ENCODE results near the gene SCTR.
A peak's percentile ranks its signal among the peaks of the same experiment; 100 is the strongest.

Gene SCTR

DNA sequence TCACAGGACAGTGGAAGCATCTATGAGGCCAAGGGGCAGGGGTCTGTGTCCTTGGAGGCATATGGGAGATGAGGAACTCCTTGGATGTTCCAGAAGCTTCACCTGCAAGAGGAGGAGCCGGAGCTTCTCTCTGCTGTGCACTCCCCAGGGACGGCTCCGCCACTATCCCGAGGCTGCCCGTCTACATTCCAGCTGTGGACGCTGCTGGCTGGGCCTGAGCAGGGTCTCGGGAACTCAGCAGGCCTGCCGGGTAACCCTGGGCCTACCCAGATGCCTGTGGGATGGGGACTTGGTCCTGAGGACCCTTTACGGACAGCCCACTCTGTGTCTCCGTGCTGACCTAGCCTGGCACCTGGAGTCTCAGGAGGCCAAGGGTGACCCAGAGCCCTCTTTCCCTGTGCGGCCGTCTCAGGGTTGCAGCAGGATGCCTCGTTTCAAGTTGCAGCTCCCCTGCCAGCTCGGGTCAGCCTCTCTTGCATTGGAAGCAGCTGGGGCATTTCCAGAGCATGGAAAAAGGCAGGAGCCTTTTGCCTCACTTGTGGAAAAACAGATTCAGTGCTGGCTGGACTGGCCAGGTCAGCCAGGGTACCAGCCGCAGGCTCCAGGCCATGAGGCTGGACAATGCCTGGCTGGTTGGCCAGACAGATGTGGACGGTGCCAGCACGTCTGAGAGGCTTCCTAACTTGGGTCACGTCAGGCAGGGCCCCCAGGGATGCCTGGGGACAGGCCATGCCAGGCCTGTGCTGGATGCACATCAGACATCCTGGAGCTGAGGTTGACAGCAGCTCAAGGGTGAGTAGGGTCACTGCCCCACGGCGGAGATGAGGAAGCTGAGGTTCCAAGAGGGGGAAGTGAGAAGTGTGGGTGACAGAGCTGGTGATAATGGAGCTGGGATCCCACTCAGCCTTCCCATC lies 41.5 kb downstream of the SCTR start:
- DNase-seq: no peak
- no peak overlapping the region for H3K4me3 ChIP-seq (ENCODE audit: insufficient read depth, low read depth, low read length, poor library complexity, severe bottlenecking)
- H3K27ac ChIP-seq (ENCODE audit: insufficient read depth, low read length, poor library complexity, severe bottlenecking): no peak overlapping the region
- H3K36me3 ChIP-seq (ENCODE audit: control insufficient read depth, insufficient read depth, low read length): no peaks in the 10 kb centered on the region
- H3K27me3 ChIP-seq (replicated peaks; ENCODE audit: control insufficient read depth, insufficient read depth, low read length, poor library complexity, severe bottlenecking): no peaks in the 10 kb centered on the region
- no peaks in the 10 kb centered on the region for H3K9me3 ChIP-seq (ENCODE audit: control insufficient read depth, low read length)
- H3K4me1 ChIP-seq (ENCODE audit: control insufficient read depth, insufficient read depth, low read length, poor library complexity, severe bottlenecking): no peaks in the 10 kb centered on the region

DNA sequence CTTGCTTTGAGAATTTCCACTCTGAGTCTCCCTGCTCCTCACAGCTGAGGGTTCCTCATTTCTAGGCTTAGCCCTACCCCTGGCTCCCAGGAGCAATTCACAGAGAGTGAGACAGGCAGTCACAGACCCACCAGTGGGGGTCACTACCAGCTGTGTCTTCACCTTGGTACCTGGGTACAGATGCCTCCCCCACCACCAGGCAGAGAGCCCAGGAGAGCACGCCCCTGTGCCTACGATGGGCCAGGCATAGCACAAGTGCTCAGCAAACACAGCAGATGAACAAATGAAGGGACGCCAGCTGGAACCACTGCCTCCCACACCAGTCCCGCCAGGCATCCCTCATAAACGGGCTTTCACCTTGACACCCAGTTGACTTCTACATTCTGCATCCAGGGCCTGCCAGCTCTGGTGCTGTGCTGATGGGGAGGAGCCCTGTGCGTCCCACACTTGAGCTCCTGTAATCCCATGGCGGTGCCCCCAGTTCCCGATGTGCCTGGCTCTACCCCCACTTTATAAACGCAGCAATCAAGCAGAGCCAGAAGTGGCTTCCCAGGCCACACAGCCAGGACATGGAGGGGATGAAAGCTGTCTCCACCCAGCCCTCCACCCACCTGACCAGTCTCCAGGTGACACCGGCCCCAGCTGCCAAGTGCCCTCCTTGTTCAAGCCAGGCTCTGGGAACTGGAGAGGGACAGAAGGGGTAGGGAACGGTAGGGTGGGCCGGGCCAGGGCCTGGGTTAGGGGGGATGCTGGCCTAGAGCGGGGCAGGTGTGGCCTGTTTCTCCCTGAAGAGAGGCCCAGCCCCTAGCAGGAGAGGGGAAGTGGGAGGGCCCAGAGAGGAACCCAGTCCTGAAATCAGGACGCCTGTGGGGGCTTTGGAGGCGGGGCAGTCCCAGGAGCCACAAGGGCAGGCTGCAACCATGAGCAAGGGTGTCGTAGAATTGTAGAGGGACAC lies 42.5 kb downstream of the SCTR start:
- no peaks in the 10 kb centered on the region for H3K4me1 ChIP-seq (ENCODE audit: control insufficient read depth, insufficient read depth, low read length, poor library complexity, severe bottlenecking)
- H3K27me3 ChIP-seq (replicated peaks; ENCODE audit: control insufficient read depth, insufficient read depth, low read length, poor library complexity, severe bottlenecking): no peaks in the 10 kb centered on the region
- no peaks in the 10 kb centered on the region for H3K9me3 ChIP-seq (ENCODE audit: control insufficient read depth, low read length)
- H3K36me3 ChIP-seq (ENCODE audit: control insufficient read depth, insufficient read depth, low read length): no peaks in the 10 kb centered on the region
- H3K27ac ChIP-seq (ENCODE audit: insufficient read depth, low read length, poor library complexity, severe bottlenecking): no peak overlapping the region
- no peak overlapping the region for H3K4me3 ChIP-seq (ENCODE audit: insufficient read depth, low read depth, low read length, poor library complexity, severe bottlenecking)
- DNase-seq: no peak

DNA sequence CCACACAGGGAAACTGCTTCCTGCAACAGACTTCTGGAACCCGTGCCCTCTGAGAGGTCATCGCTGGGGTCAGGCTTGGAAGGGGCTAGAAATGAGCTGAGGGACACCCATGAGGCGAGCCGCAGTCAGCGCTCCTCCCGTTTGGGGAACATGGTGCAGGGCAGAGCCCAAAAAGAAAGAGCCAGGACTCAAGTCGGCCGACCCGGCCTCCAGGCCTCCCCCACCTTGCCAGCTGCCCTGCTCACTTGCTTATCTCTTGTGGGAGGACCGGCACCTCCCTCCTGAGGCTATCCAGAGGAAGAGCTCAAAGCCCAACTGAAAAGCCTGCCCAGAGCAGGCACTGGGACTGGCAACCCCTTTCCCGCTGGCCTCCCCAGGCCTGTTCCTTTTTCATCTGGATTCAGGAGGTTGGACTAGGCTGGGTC lies 43.6 kb downstream of the SCTR start:
- DNase-seq: no peak
- Histone ChIP-seq H3K36me3 (ENCODE audit: control insufficient read depth, insufficient read depth, low read length) (no peaks in the 10 kb centered on the region), H3K4me1 (ENCODE audit: control insufficient read depth, insufficient read depth, low read length, poor library complexity, severe bottlenecking) (no peaks in the 10 kb centered on the region), H3K9me3 (ENCODE audit: control insufficient read depth, low read length) (no peaks in the 10 kb centered on the region), H3K27ac (ENCODE audit: insufficient read depth, low read length, poor library complexity, severe bottlenecking) (no peak overlapping the region), H3K4me3 (ENCODE audit: insufficient read depth, low read depth, low read length, poor library complexity, severe bottlenecking) (no peak overlapping the region), H3K27me3 (replicated peaks; ENCODE audit: control insufficient read depth, insufficient read depth, low read length, poor library complexity, severe bottlenecking) (no peaks in the 10 kb centered on the region)

DNA sequence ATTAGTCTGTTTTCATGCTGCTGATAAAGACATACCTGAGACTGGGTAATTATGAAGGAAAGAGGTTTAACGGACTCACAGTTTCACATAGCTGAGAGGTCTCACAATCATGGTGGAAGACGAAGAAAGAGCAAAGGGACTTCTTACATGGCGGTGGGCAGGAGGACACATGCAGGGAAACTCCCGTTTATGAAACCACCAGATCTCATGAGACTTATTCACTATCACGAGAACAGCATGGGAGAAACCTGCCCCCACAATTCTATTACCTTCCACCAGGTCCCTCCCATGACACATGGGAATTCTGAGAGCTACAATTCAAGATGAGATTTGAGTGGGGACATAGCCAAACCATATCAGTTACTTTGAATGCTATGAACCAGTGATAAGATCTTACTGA lies 44.1 kb downstream of the SCTR start:
- Histone ChIP-seq H3K36me3 (ENCODE audit: control insufficient read depth, insufficient read depth, low read length) (no peaks in the 10 kb centered on the region), H3K27me3 (replicated peaks; ENCODE audit: control insufficient read depth, insufficient read depth, low read length, poor library complexity, severe bottlenecking) (no peaks in the 10 kb centered on the region), H3K9me3 (ENCODE audit: control insufficient read depth, low read length) (no peaks in the 10 kb centered on the region), H3K27ac (ENCODE audit: insufficient read depth, low read length, poor library complexity, severe bottlenecking) (no peak overlapping the region), H3K4me1 (ENCODE audit: control insufficient read depth, insufficient read depth, low read length, poor library complexity, severe bottlenecking) (no peaks in the 10 kb centered on the region), H3K4me3 (ENCODE audit: insufficient read depth, low read depth, low read length, poor library complexity, severe bottlenecking) (no peak overlapping the region)
- DNase-seq: no peak

DNA sequence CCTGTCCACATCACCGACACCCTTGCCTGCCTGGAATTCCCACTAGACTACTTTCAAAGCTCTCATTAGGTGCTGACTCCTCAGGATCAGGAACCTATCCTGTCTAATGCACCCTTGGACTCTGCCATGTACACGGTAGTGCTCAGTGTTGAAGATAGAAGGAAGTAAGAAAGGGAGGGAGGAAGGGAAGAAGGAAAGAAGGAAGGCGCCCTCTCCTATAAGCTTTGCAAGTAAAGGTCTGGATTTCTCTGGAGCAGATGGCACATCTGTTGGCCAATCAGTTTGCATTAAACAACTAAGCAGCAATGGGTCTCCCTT lies 45.3 kb downstream of the SCTR start:
- H3K27me3 ChIP-seq (replicated peaks; ENCODE audit: control insufficient read depth, insufficient read depth, low read length, poor library complexity, severe bottlenecking): no peaks in the 10 kb centered on the region
- H3K9me3 ChIP-seq (ENCODE audit: control insufficient read depth, low read length): no peaks in the 10 kb centered on the region
- no peak for DNase-seq

DNA sequence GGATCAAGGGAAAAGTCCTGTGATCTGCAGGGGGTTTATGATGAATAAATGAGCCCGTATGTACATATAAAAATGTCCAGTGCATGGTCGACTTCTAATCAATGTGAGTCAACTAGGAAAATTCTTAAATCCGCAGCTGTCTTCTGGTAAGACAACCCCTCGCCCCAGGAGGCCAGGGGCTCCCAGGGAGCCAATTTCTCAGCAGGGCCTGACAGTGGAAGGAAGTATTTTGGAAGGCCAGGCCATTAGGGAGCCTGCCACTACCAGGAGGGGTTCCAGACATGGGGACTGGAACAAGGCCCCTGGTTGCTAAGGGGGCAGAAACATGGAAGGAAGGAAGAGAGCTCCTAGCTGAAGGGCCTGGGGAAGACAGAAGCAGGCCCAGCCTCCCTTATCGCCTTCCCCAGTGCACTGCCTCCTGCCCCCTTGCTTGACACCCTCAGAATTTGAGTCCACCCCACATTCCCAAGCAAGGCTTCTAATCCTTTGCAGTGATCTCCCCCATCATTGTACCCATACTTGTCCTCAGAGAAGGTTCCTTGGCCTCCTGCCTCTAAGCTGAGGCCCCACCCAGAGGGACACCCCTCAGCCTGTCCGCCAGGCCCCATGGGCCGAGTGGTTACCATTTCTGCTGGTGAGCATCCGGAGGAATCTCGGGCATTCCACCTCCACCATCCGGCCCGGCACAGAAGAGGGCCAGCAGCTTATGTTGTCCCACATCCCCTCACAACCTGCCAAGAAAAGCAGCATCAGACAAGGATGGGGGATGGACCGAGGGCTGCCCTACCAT lies 45.9 kb downstream of the SCTR start:
- Histone ChIP-seq H3K4me1 (ENCODE audit: control insufficient read depth, insufficient read depth, low read length, poor library complexity, severe bottlenecking) (no peaks in the 10 kb centered on the region), H3K27me3 (replicated peaks; ENCODE audit: control insufficient read depth, insufficient read depth, low read length, poor library complexity, severe bottlenecking) (no peaks in the 10 kb centered on the region), H3K36me3 (ENCODE audit: control insufficient read depth, insufficient read depth, low read length) (no peaks in the 10 kb centered on the region), H3K9me3 (ENCODE audit: control insufficient read depth, low read length) (no peaks in the 10 kb centered on the region), H3K4me3 (ENCODE audit: insufficient read depth, low read depth, low read length, poor library complexity, severe bottlenecking) (no peak overlapping the region), H3K27ac (ENCODE audit: insufficient read depth, low read length, poor library complexity, severe bottlenecking) (no peak overlapping the region)
- DNase-seq: no peak

More for the DNA sequence above, 45.3 kb downstream of the SCTR start:
- Histone ChIP-seq H3K4me1 (ENCODE audit: control insufficient read depth, insufficient read depth, low read length, poor library complexity, severe bottlenecking) (no peaks in the 10 kb centered on the region), H3K4me3 (ENCODE audit: insufficient read depth, low read depth, low read length, poor library complexity, severe bottlenecking) (no peak overlapping the region), H3K27ac (ENCODE audit: insufficient read depth, low read length, poor library complexity, severe bottlenecking) (no peak overlapping the region), H3K36me3 (ENCODE audit: control insufficient read depth, insufficient read depth, low read length) (no peaks in the 10 kb centered on the region)

DNA sequence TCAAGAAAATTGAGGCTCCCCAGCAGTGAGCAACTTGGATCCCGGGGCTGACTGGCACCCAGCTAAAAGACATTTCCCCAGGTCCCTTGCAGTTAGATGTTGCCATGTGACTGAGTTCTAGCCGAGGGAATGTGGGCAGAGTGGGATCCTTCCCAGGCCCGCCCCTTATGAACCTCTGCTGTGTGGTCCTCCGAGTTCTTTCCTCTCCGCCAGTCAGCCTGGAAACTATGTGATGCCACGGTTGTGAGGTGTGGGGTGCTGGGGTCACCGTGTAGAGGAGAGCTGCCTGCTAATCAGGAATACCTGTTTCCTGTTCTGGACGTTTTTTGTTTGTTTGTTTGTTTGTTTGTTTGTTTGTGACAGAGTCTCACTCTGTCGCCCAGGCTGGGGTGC lies 47.2 kb downstream of the SCTR start:
- no peak for DNase-seq
- Histone ChIP-seq H3K36me3 (ENCODE audit: control insufficient read depth, insufficient read depth, low read length) (no peaks in the 10 kb centered on the region), H3K27ac (ENCODE audit: insufficient read depth, low read length, poor library complexity, severe bottlenecking) (no peak overlapping the region), H3K27me3 (replicated peaks; ENCODE audit: control insufficient read depth, insufficient read depth, low read length, poor library complexity, severe bottlenecking) (no peaks in the 10 kb centered on the region), H3K9me3 (ENCODE audit: control insufficient read depth, low read length) (no peaks in the 10 kb centered on the region), H3K4me3 (ENCODE audit: insufficient read depth, low read depth, low read length, poor library complexity, severe bottlenecking) (no peak overlapping the region), H3K4me1 (ENCODE audit: control insufficient read depth, insufficient read depth, low read length, poor library complexity, severe bottlenecking) (no peaks in the 10 kb centered on the region)

DNA sequence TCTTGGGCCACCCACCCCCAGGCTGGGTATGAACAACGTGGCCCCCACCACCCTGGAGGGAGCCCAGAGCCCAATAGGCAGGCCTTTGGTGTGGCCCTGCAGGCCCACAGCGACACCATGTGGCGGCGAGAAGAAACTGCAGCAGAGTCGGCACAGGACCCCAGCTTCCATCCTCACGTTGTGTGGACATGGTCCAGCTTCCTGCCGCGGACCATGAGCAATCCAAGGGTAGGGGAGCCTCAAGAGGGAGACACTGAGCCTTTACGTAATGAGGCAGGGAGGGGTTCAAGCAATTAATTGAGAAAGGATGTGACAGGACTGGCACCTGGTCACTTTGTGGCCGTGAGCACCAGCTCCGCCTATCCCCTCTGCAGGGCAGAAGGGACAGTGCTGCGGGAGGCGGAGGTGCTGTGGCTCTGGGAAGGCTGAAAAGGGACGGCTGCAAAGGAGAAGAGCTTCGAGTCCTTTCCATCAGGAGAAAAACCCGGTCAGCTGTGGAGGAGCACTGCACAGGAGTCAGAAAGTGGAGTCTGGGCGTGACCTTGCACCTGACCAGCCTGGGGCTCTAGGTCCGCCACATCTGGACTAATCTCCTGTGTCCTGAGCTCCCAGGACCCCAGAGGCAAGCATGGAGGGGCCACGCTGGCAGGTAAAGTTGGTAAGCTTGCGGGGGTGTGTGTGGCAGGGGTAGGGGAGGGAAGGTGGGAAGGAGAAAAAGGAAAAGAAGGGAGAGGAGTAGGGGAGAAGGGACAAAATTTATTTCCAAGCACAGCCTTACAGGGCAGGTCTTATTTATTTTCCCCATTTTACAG lies 47.8 kb downstream of the SCTR start:
- Histone ChIP-seq H3K36me3 (ENCODE audit: control insufficient read depth, insufficient read depth, low read length) (no peaks in the 10 kb centered on the region), H3K9me3 (ENCODE audit: control insufficient read depth, low read length) (no peaks in the 10 kb centered on the region), H3K4me1 (ENCODE audit: control insufficient read depth, insufficient read depth, low read length, poor library complexity, severe bottlenecking) (no peaks in the 10 kb centered on the region), H3K27ac (ENCODE audit: insufficient read depth, low read length, poor library complexity, severe bottlenecking) (no peak overlapping the region), H3K27me3 (replicated peaks; ENCODE audit: control insufficient read depth, insufficient read depth, low read length, poor library complexity, severe bottlenecking) (no peaks in the 10 kb centered on the region), H3K4me3 (ENCODE audit: insufficient read depth, low read depth, low read length, poor library complexity, severe bottlenecking) (no peak overlapping the region)
- DNase-seq: peak in 1 of 3 donors; percentile 11

DNA sequence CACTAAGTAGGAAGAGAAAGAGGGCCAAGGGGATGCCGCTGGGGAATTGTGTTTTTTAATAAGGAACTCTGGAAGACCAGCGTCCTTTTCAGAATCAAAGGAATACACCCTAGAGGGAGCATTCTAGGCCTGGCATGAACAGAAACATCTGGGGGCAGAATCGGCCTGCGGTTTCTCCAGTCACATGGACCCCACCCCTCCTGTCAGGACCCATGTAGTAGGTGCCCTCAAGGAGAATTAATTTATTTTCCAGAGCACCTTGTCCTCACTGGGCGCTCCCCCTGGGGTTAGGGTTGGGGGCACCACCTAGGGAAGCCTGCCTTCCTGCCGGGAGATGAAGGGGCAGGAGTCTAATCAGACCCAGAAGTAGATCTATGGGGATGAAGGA lies 48.4 kb downstream of the SCTR start:
- Histone ChIP-seq H3K36me3 (ENCODE audit: control insufficient read depth, insufficient read depth, low read length) (no peaks in the 10 kb centered on the region), H3K27ac (ENCODE audit: insufficient read depth, low read length, poor library complexity, severe bottlenecking) (no peak overlapping the region), H3K27me3 (replicated peaks; ENCODE audit: control insufficient read depth, insufficient read depth, low read length, poor library complexity, severe bottlenecking) (no peaks in the 10 kb centered on the region), H3K4me3 (ENCODE audit: insufficient read depth, low read depth, low read length, poor library complexity, severe bottlenecking) (no peak overlapping the region), H3K4me1 (ENCODE audit: control insufficient read depth, insufficient read depth, low read length, poor library complexity, severe bottlenecking) (no peaks in the 10 kb centered on the region), H3K9me3 (ENCODE audit: control insufficient read depth, low read length) (no peaks in the 10 kb centered on the region)
- DNase-seq: no peak

Data from effector memory CD4-positive, alpha-beta T cell (primary cell).